Activated CD4-positive, alpha-beta T cell treated with anti-CD3 and anti-CD28 coated beads for 4 hours (primary cell): ENCODE data around the gene USP44.

Source experiments
- DNase-seq, 2 donors: peaks; one replicate each; pipeline ENCODE4 v3.0.0-alpha.2; 2020

The USP44 gene

GRCh38 chr12:95548056-95548538 lies 3.2 kb downstream of the USP44 start:
- peak; percentile 24 for DNase-seq

GRCh38 chr12:95547522-95548055 lies 3.7 kb downstream of the USP44 start:
- no peak for DNase-seq

GRCh38 chr12:95546491-95546813 lies 4.8 kb downstream of the USP44 start:
- DNase-seq, result no peak

DNA sequence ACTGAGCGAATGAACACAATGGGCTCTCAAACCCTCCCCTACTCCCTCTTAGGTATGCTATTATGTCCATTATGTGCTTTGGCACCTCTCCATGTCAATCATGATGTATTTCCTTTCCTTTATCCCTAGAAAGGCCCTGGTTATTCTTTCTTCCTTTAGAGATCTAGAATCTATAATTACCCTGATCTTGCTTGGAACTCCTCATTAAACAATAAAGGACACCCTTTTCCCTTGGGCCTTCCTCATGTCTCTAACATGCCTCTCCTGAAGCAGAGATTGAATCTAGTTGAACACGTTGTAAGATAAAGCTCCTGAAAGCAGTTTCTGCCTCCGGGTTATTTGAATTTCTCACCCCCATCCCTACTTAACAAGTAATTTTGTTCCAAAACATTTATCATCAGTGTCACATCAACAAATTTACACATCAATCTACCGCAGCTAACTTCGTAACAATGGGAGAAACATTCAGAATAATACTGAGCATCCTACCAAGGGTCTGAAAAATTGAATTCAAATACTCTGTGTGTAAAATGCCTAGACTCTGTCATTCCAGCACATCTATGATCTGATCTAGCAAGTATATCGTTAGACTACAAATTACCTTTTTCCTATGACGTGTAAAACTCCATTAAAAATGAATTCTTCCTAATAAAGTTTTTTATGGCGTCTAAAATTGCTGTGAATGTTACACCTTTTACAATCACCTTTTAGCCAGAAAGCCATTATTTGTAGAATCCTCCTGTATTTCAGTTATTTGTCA lies 5.4 kb downstream of the USP44 start:
- no peak for DNase-seq

- DNase-seq, result no peak
Measured at GRCh38 chr12:95545303-95545702, 6.0 kb downstream of the USP44 start.

GRCh38 chr12:95544756-95545155 lies 6.5 kb downstream of the USP44 start:
- no peak for DNase-seq

GRCh38 chr12:95543305-95543704 lies 8.0 kb downstream of the USP44 start:
- DNase-seq, result no peak

DNA sequence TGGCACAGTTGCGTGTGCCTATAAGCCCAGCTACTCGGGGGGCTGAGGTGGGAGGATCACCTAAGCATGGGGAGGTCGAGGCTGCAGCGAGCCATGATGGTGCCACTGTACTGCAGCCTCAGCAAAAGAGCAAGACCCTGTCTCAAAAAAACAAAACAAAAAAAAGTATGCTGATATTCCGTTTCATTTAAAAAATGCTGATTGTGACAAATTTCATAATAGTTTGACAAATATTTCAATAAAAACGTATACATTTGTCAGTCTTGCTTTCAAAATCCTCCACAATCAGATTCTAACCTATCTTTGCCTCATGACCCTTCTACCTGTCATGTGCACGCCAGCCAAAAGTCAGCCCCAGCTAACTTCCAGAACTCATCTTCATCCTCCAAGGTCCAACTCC lies 9.8 kb downstream of the USP44 start:
- DNase-seq, result no peak

- no peak for DNase-seq
Measured at GRCh38 chr12:95538656-95539055, 12.6 kb downstream of the USP44 start.

- no peak for DNase-seq
Measured at GRCh38 chr12:95538006-95538405, 13.3 kb downstream of the USP44 start.

DNA sequence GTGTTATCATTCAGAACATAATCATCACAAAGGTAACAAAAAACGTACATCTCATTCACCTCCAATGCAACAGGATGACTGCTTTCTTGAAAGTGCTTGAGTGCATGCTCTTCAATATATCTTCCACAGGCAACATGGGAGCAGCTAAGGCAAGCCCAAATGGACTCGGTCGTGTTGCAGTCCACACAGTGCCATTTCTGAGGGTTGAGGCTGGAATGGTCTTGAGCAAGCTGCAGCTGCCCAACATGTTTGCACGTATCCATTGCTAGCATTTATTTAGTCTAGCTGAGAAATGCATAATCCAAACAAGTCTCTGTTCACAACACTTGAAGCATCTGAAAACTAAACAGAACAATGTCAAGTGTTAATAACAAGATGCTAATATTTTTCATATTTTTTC lies 17.3 kb downstream of the USP44 start:
- DNase-seq, result no peak

GRCh38 chr12:95532851-95533250 lies 18.4 kb downstream of the USP44 start:
- DNase-seq, result no peak

- DNase-seq, result no peak
Measured at GRCh38 chr12:95529693-95530225, 21.5 kb downstream of the USP44 start.

DNA sequence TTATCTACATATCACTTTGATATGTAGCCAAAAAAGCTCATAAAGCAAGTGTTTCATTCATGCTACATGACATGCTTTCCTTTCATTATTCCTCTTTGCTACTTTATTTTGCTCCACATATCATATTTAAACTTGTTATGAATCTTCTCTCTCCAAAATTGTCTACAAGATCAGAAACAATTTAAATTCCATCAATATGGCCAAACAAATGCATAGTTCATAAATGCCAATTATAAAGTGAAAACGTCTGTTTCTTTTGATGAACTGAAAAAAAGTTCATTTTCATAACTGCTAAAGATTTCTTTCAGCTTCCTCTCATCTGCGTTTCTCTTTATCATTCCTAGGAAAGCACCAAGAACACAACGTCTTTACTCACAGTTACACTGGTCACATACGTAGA lies 22.8 kb downstream of the USP44 start:
- no peak for DNase-seq

DNA sequence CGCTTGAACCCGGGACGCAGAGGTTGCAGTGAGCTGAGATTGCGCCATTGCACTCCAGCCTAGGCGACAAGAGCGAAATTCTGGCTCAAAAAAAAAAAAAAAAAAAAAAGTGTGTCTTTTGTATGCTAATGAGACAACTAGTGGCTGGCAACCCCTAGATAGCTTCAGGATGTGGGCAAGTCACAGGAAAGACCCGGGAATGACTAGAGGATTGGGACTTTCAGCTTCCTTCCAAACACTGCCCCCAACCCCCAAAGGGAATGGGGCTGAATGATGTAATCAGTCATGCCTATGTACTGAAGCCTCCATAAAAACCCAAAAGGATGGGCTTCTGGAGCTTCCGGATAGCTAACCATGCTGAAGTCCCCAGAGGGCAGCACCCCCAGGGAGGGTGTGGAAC lies 28.6 kb downstream of the USP44 start:
- no peak for DNase-seq

GRCh38 chr12:95520816-95521215 lies 30.5 kb downstream of the USP44 start:
- no peak for DNase-seq

GRCh38 chr12:95518944-95519343 lies 32.3 kb downstream of the USP44 start:
- DNase-seq, result no peak

DNA sequence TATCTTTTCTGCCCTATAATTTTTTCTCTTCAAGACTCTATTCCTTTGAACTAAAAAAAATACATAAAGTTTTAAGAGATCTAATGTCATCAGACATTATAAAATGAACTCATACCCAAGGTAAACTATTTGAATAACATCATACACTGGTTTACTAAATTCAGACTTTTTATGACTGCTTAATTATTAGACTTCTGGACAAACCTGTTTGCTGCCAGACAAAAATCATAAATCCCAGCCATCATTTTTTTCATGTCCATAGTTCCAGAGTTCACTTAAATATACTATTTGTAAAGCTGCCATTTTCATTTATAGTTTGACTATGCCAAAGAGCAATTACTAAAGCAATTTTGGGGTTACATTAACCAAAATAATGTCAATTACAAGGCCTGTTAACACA lies 34.0 kb downstream of the USP44 start:
- no peak for DNase-seq

- no peak for DNase-seq
Measured at GRCh38 chr12:95516757-95517156, 34.5 kb downstream of the USP44 start.

- no peak for DNase-seq
Measured at GRCh38 chr12:95515197-95515596, 36.1 kb downstream of the USP44 start.

DNA sequence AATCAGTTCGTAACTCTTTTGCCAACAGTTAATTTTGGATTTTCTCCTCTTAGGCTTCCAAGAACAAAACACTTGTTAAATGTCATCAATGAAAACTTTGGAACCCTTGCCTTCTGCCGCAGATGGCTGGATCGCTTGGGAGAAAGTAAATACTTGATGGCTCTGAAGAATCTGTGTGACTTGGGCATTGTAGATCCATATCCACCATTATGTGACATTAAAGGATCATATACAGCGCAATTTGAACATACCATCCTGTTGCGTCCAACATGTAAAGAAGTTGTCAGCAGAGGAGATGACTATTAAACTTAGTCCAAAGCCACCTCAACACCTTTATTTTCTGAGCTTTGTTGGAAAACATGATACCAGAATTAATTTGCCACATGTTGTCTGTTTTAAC lies 37.7 kb downstream of the USP44 start:
- no peak for DNase-seq

- no peak for DNase-seq
Measured at GRCh38 chr12:95511977-95512376, 39.3 kb downstream of the USP44 start.

- no peak for DNase-seq
Measured at GRCh38 chr12:95509300-95509699, 42.0 kb downstream of the USP44 start.

DNA sequence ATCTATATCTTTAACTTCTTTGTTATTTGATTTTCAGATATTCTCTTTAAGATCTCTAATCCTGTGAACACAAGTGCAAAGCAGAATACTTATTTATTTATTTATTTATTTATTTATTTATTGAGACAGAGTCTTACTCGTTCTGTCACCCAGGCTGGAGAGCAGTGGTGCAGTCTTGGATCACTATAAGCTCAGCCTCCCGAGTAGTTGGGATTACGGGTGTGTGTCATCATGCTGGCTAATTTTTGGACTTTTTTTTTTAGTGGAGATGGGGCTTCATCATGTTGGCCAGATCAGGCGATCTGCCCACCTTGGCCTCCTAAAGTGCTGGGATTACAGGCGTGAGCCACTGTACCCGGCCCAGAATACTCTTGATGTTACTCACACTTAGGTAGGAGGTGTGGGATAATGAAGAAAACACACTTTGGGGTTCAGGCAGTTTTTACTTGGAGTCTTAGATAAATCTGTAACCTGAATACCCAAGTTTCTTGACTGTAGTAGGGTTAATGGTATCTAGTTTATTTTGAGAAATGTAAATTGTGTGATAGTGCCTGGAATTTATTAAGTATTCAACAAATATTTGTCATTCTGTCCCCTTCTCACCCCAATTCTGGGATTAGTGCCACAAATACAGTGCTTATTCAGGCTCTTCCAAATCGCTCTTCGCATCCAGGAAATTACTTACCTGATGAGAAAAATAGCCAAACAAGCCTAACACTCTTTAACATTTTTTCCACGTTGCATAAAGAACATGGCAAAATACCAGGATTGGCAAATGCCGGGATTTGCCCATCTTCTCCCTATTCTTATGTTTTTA lies 44.4 kb downstream of the USP44 start:
- no peak for DNase-seq
